Astrocyte of the cerebellum (primary cell): ENCODE measurements around the gene WIPI1.

Source experiments
- DNase-seq: peaks from one replicate; pipeline ENCODE4 v3.0.0-alpha.2; 2011; ENCODE audit warnings: low read depth
- H3K4me3 ChIP-seq: 2 replicates; pipeline ENCODE4 v1.5.1; 2011; ENCODE audit warnings: mild to moderate bottlenecking, low read depth, low read length, moderate library complexity
- CTCF ChIP-seq: IDR thresholded peaks from 2 replicates; pipeline ENCODE4 v1.5.1; 2012; ENCODE audit warnings: low read length, low read depth, moderate library complexity, mild to moderate bottlenecking; ENCODE audit errors: missing control alignments
- in situ Hi-C: cut with HindIII; loops from 2 replicates; pipeline ENCODE4 v1.10.0; 2017; ENCODE audit warnings: low sequenced_read_pairs

The WIPI1 gene

GRCh38 chr17:68440526-68440925, 16.8 kb downstream of the WIPI1 start:
- no peak overlapping the region for H3K4me3 ChIP-seq
- TF ChIP-seq CTCF = no peak
- in situ Hi-C loops = loop anchor here (25.0 kb wide), 1 partner anchor 178 kb away; no protein-coding TSS in a partner anchor
- DNase-seq = no peak

GRCh38 chr17:68439656-68440290, 17.5 kb downstream of the WIPI1 start:
- in situ Hi-C loops = loop anchor here (25.0 kb wide), 1 partner anchor 177 kb away; no protein-coding TSS in a partner anchor
- H3K4me3 ChIP-seq = no peak overlapping the region
- DNase-seq = no peak
- no peak for TF ChIP-seq CTCF

GRCh38 chr17:68437979-68438822, 19.1 kb downstream of the WIPI1 start:
- H3K4me3 ChIP-seq = no peak overlapping the region
- no peak for TF ChIP-seq CTCF
- DNase-seq = no peak
- in situ Hi-C loops = loop anchor here (25.0 kb wide), 1 partner anchor 176 kb away; no protein-coding TSS in a partner anchor

- peak; percentile 96 for TF ChIP-seq CTCF
These were observed 21.1 kb downstream of the WIPI1 start for GRCh38 chr17:68435876-68436842.

GRCh38 chr17:68435361-68435760, 21.9 kb downstream of the WIPI1 start:
- H3K4me3 ChIP-seq = no peak overlapping the region
- in situ Hi-C loops = loop anchor here (25.0 kb wide), 1 partner anchor 173 kb away; no protein-coding TSS in a partner anchor
- no peak for TF ChIP-seq CTCF
- no peak for DNase-seq

More at GRCh38 chr17:68435876-68436842, 21.1 kb downstream of the WIPI1 start:
- DNase-seq = peak; percentile 71
- no peak overlapping the region for H3K4me3 ChIP-seq
- in situ Hi-C loops = loop anchor here (25.0 kb wide), 1 partner anchor 174 kb away; no protein-coding TSS in a partner anchor
